ENCODE measurements around the gene ABCD1.

Gene ABCD1

DNA sequence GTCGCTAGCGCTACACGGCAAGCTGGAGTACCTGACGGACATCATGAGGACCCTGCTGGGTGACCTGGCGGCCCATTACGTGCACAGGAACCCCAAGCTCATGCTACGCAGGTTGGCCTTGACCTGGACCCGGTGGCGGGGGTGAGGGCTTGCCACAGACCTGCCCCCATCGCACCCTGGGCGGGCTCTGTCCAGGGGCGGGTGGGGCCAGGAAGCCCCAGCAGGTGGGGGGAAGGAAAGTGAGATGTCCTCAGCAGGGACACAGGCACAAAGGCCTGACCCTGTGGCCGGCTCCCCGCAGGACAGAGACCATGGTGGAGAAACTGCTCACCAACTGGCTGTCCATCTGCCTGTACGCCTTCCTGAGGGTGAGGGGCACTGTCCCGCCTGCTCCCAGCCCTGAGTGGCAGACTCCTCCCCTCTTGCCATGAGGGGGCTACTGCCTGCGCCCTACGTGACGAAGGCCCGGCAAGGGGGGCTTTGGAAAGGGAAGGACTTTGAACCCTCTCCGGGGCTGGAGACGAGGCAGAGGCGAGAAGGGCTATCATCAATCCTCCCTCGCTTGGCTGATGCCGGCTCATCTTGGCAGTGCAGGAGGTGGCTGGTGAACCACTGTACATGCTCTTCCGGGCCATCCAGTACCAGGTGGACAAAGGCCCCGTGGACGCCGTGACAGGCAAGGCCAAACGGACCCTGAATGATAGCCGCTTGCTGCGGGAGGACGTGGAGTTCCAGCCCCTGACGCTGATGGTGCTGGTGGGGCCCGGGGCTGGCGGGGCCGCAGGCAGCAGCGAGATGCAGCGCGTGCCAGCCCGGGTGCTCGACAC lies 50.9 kb downstream of the ABCD1 start:
- peak; percentile 27 for DNase-seq

DNA sequence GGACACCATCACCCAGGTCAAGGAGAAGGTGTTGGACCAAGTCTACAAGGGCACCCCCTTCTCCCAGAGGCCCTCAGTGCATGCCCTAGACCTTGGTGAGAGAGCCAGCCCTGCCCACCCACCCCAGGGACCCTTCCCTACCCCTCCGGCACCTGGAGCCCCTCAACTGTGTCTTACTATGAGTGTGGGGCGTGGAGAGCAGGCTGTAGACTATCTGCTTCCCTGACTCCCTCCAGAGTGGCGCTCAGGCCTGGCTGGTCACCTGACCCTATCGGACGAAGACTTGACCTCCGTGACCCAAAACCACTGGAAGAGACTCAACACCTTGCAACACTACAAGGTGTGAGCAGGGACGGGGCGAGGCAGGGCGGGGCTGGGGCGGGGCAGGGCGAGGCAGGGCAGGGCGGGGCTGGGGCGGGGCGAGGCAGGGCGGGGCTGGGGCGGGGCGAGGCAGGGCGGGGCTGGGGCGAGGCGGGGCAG lies 51.5 kb downstream of the ABCD1 start:
- no peak for DNase-seq

DNA sequence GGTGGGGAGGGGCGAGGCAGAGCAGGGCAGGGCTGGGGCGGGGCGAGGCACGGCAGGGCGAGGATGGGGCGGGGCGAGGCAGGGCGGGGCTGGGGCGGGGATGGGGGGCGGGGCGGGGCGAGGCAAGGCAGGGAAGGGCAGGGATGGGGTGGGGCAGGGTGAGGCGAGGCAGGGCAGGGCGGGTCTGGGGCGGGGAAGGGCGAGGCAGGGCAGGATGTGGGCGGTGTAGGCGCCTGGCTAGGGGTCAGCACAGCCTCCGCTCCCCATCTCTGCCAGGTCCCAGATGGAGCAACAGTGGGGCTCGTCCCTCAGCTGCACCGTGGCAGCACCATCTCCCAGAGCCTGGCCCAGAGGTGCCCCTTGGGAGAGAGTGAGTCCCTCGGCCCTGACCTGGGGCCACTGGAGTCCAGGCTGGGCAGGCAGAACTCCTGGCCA lies 52.0 kb downstream of the ABCD1 start:
- no peak for DNase-seq

DNA sequence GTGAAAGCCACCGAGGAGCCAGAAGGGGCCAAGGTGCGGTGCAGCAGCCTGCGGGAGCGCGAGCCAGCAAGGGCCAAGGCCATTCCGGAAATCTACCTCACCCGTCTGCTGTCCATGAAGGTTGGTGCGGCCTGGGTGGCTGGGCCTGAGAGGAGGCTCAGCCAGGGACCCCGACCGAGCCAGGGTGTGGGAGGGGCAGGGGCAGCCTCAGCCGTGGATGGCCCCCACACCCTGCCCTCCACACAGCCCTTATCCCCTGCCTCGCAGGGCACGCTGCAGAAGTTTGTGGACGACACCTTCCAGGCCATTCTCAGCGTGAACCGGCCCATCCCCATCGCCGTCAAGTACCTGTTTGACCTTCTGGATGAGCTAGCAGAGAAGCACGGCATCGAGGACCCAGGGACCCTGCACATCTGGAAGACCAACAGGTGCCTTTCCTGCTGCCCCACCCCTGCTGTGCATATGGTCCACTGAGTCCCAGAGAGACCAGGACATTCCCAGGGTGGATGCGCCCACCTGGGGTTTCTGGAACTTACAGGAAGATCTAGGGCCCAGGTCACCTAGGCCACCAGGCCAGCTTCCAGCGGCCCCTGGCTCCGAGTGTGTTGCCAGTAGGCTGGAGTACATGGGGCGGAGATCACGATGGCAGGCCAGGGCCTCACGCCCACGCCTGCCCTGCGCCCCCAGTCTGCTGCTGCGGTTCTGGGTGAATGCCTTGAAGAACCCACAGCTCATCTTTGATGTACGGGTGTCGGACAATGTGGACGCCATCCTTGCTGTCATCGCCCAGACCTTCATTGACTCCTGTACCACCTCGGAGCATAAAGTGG lies 52.8 kb downstream of the ABCD1 start:
- DNase-seq: no peak

DNA sequence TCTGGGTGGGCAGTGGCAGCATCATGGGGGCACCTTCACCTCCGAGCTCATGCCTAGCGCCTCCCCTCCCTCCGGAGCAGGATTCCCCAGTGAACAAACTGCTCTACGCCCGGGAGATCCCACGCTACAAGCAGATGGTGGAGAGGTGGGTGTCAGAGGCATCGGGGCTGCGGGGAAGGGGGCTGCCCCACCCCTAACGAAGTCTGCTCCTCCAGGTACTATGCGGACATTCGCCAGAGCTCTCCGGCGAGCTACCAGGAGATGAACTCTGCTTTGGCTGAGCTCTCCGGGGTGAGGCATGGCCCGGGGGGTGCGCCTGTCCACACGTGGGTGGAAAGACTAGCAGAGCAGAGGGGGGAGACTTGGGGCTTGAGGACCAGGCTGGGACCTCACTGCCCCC lies 53.5 kb downstream of the ABCD1 start:
- peak; percentile 25 for DNase-seq

DNA sequence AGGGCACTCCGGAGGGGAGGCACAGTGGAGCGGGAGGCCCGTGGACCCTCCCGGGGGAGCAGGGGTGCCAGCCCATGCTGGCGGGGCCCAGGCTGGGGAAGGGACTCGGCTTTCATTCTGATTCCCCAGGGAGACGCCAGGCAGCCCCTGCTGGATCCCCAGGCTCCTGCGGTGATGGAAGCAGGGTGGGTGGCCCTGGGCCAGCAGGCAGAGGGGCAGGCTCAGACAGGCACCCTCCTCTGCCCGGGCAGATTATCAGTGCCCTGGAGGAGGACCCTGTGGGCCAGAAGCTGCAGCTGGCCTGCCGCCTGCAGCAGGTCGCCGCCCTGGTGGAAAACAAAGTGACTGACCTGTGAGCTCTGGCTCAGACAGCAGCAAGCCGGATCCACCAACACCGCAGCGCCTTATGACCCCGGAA lies 54.0 kb downstream of the ABCD1 start:
- DNase-seq: peak; percentile 22

DNA sequence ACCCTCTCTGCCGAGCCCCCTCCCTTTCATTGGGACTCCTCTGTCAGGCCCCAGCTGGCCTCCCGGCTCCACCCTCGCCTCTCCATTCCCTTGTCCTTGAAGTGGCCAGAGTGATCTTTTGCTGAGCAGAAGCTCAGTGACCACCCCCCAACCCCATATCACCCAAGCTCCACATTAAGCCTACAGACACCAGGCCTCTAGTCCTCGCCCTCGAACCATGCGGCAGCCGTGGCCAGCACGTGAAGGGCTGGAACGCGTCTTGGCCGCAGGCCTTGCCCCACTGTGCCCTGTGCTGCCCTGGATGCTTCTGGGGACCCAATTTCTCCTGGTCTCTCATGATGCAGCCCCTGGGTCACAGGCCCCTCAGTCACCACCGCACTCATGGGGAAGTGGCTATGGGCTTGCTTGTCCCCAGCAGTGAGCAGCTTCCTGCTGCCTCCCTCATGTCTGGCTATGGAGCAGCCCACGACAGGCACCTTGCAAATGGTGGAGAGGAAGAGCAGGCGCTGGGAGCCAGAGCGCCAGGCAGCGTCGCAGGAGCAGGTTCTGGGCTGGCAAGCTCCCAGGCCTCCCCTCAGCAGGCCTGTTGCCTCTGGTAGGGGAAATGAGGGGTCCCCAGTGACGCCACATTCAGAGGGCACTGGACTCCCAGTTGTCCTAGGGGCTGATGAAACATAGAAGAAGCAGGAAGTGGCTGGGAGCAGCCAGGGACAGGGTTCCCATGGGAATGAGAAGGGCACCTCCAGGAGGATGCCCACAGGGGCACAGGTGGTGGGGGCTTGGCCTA lies 55.4 kb downstream of the ABCD1 start:
- no peak for DNase-seq

DNA sequence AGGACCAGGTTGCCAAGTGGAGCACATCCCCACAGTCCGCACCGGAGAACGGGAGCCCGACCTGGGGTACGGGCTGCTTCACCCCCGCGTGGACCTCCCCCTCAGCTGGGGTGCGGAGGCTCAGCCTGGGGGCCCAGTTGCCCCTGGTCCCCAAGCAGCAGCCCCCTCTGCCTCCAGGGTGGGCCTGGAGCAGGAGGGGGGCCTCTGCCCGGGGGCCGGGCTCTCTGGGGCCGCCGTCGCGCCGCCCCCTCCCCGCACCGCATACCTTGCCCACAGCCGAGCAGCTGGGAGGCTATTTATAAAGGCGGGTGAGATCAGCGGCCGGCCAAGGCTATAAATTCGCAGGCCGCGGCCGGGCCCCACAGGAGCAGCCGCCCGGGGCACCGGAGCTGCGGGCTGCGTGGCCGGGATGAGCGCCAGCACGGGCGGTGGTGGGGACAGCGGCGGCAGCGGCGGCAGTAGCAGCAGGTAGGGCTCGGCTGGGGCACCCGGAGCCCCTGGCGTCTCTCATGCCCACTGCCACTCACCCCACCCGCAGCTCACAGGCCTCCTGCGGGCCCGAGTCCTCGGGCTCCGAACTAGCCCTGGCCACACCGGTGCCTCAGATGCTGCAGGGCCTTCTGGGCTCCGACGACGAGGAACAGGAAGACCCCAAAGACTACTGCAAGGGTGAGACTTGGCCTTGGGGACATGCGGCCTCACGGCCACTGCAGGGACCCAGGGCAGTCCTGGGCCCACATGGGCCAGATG lies 56.2 kb downstream of the ABCD1 start, which contains the start of gene SRPK3:
Gene SRPK3, plus strand, starts transcription at position 364 of the 750 bp plus-strand sequence. Its CDS starts 46 bp downstream, at position 410.
- peak; percentile 54 for DNase-seq

DNA sequence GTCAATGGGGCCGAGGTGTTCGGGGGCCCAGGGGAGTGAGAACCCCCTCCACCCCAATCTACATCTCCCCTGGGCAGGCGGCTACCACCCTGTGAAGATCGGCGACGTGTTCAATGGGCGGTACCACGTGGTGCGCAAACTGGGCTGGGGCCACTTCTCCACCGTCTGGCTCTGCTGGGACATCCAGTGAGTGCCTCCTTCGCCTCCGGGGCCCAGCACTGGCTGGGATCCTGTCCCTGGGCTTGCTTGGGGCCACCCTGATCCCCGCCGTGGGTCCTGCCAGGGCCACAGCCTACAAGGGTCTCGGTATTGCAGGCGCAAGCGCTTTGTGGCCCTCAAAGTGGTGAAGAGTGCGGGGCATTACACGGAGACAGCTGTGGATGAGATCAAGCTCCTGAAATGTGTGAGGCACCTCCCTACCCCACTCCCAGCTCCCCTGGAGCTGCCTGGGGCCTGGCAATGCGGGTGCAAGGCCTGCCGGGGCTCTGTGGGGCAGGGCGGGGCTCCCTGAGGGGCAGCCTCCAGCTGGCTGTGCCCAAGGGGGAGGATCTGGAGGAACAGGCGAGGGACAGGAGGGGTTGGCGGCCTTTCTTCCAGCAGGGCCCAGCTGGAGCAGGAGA lies 56.9 kb downstream of the ABCD1 start:
- no peak for DNase-seq

DNA sequence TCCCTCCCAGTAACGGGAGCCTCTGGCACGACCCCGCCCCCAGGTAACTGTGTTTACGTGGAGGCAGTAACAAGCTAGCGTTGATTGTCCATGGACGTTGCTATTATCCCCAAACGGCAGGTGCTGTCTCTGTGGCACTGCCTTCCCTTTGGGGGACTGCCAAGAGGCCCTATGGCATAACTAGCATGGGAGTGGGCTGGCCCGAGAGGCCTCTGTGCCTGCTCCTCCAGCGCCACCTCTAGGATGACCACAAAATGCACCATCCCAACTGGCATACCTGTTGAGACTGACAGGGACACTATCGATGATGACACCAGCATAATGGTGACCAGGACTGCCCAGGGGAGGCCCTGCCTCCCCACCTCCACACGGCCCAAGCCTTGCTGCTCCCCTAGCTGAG lies 57.7 kb downstream of the ABCD1 start:
- DNase-seq: no peak

DNA sequence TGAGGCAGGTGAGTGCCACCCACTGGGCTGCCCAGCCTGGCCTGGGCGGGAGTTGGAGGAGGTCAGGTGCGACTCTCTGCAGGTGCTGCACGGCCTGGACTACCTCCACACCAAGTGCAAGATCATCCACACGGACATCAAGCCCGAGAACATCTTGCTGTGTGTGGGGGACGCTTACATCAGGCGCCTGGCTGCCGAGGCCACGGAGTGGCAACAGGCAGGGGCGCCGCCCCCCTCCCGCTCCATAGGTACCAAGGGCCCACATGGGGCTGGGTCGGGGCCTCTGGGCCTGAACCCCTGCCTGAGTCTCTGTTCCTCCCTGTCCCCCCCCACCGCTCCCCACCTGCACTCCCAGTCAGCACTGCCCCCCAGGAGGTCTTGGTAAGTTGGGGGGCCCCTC lies 58.2 kb downstream of the ABCD1 start:
- DNase-seq: no peak

DNA sequence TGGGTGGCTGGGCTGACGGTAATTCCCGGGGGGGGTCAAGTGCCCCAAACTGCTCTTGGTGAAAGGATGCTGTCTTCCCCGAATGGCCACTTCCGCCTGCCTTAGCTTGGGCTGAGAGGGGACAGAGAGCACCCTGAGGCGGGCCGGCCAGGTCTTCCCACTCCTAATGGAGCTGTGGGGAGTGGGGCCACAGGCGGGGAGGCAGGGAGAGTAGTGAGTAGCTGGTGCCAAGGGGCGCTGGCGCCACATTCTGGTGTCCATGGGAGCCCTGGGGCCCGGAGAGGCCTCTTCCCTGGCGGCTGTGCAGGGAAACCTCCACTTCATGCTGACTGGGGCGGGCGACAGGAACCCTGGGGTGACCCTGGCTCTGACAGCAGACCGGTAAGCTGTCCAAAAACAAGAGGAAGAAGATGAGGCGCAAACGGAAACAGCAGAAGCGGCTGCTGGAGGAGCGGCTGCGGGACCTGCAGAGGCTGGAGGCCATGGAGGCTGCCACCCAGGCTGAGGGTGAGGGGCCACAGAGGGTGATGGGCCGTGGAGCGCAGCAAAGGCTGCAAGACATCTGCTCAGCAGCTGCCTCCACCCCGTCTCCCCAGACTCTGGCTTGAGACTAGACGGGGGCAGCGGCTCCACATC lies 58.8 kb downstream of the ABCD1 start:
- no peak for DNase-seq

DNA sequence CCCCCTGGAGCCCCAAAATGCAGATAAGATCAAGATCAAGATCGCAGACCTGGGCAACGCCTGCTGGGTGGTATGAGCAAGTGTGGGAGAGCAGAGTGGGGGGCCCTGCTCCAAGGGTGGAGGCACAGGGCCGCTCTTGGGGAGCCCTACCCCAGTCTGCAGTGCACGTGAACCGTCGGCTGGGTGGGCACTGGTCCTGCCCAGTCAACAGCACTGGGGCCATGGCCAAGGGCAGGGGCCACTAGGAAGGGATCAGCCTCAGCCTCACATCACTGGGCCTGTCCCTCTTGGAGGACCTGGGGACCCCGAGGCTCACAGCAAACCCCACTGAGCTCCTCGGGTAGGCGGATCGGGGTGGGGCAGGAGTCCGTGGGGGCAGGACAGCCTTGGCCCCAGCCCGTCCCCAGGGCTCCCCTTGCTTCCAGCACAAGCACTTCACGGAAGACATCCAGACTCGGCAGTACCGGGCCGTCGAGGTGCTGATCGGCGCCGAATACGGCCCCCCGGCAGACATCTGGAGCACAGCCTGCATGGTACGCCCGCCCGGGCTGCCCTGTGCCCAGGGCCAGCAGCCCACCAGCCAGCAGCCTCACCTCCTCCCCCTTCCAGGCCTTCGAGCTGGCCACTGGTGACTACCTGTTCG lies 59.8 kb downstream of the ABCD1 start:
- no peak for DNase-seq

DNA sequence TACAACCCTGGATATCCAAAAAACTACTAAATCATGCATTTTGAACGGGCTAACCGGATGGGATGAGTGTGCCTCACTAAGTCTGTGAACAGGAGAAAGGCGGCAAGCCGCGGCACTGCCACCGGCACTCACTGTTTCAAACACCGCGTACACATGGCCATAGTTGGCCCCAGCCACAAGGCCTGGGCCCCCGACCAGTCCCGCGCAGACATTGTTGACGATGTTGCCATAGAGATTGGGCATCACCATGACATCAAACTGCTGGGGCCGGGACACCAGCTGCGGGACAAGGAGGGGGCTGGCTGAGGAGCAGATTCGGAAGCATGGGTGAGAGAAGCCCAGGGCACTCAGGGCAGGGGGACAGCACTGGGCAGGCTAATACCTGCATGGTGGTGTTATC lies 62.0 kb downstream of the ABCD1 start:
- no peak for DNase-seq

DNA sequence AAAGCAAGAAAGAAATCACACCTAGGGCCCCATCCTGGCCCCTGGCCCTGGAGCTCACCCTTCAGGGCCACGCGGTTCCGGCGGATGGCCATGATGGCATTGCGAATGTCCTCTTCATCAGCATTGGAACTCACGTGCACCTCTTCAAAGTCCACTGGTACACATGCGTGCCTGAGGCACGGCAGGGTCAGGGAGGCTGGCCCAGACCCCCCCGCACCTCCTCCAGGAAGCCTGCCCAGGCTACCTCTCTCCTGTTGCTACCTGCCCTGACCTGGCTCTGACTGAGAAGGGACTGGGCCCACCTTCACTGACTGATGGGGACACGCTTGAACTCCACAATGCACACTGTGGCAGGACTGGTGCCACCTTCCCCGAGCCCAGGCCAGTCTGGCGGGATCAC lies 65.0 kb downstream of the ABCD1 start:
- DNase-seq: no peak

DNA sequence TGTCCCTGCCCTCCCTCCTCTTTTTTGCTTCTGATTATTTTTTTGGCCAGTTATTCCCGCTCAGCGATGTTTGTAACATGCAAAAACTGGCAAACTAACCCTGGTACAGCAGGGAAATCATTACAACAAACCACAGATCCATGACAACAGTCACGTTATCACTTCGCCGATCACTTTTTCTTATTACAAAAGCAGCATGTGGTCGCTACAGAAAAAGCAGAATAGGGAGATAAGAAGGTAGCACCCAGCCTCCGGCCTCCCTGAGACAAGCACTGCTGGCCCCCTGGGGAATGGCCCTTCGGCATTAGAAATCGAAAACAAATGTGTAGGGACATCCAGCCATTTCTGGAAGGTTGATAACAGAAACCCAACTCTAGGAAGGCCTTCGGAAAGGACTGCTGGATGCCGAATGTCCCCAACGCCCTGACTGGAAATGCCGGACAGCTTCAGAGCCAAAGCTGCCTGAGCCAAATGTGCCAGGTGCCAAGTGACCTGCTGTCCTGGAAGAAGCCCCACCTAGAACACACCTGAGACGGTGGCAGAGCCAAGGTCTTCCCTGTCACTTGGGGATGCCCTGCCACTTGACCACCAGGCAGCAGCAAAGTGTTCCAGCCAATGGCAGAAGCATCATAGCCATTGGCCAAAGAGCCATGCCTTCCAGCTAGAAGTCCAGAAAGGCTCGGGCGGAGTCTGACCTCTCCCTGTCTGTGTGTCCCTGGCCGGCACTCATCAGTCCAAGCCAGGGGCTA lies 66.6 kb downstream of the ABCD1 start:
- no peak for DNase-seq

DNA sequence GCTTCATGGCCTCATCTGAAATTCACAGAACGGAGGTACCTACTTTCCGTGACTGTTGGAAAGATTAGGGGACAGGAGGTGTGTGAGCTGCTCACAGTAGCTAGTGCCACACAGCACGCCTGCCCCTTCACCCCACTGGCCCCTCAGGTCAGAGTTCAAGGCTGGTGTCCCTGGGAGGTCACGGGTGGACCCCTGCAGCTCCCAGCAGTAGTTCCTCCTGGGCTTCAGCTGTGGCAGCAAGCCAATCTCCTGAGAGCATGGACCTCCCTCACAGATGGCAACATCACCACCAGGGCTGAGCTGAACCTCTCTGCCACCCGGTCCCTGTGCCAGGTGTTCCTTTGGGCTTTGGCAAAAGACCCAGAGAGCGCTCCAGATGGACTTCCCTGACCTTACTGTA lies 67.7 kb downstream of the ABCD1 start:
- no peak for DNase-seq

DNA sequence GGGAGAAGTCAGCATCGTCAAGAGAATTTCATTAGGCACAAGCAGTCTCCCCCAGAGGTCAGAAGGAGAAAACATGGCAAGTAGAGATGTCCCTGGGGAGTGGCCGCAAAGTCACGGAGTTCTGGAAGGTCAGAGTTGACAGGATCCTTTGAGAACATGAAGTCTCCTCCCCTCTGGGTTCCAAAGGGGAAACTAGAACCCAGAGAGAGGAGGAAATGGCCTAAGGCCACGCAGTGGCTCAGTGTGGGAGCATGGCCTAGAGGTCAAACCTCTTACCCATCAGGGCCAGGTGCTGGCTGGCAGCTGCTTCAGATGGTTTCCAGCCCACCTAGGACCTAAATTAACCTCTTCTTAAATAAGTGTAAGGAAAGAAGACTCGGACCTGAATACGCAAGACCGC lies 68.6 kb downstream of the ABCD1 start:
- no peak for DNase-seq

All from right forelimb (tissue), 1 donor.